Activated naive CD4-positive, alpha-beta T cell treated with anti-CD3 and anti-CD28 coated beads, Interleukin-2, amount 50 U/mL, for 16 hours (primary cell): ENCODE data around the gene CYS1.

Experiments used
- DNase-seq: peaks from one replicate; pipeline ENCODE4 v3.0.0-alpha.2; 2020

The CYS1 gene

GRCh38 chr2:10071176-10071575 lies 9.0 kb downstream of the CYS1 start:
- DNase-seq: no peak

GRCh38 chr2:10067881-10068280 lies 12.3 kb downstream of the CYS1 start:
- DNase-seq: no peak

DNA sequence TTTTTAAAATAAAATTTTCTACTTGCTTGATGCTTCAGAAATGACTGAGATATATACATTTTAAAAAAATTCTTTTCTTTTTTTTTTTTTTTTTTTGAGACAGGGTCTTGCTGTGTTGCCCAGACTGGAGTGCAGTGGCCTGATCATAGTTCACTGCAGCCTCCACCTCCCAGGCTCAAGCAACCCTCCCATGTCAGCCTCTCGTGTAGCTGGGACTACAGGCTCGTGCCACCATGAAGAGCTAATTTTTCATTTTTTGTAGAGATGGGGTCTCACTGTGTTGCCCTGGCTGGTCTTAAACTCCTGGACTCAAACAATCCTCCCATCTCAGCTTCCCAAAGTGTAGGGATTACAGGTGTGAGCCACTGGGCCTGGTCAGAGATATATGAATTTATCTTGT lies 12.9 kb downstream of the CYS1 start:
- no peak for DNase-seq

- no peak for DNase-seq
These were observed 14.5 kb downstream of the CYS1 start for GRCh38 chr2:10065773-10066055.

DNA sequence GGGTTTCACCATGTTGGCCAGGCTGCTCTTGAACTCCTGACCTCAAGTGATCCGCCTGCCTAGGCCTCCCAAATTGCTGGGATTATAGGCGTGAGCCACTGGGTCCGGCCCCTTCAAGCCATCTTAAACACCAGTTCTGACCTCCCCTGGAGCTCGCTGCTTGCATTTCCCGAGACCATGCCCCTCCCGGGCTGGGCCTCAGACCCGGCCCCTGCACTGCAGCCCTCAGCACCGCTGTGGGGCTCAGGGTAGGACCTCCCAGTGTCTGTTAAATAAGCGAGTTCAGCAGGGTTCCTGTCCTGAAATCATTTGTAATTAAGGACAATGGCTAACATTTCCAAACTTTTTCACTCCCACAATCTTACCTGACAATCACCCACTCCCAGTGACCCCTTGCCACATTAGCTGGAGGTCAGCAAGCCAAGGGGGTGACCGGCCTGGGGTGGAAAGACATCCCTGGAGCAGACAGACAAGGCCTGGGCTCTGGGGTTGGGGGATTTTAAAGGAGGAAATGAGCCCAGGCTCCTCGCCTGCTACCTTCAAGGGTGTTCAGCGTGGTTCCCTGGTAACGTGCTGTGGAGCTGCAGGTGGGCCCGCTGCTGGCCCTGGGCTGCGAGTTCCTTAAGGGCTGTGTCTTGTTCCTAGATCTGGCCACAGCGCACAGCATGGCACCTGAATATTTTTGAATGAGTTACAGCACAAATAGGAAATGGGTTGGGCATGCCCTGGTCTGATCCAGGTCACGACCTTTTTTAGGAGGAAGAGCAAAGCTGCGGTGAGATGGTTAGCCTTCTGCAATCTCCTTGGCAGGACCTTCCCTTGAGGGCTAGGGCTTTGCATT lies 15.1 kb downstream of the CYS1 start:
- no peak for DNase-seq

- DNase-seq: no peak
These were observed 16.6 kb downstream of the CYS1 start for GRCh38 chr2:10063566-10063965.

- DNase-seq: no peak
These were observed 17.3 kb downstream of the CYS1 start for GRCh38 chr2:10062931-10063365.

GRCh38 chr2:10061221-10061925 lies 18.8 kb downstream of the CYS1 start:
- DNase-seq: no peak

- DNase-seq: no peak
These were observed 20.5 kb downstream of the CYS1 start for GRCh38 chr2:10059552-10060335.

GRCh38 chr2:10059016-10059351 lies 21.2 kb downstream of the CYS1 start:
- DNase-seq: no peak

DNA sequence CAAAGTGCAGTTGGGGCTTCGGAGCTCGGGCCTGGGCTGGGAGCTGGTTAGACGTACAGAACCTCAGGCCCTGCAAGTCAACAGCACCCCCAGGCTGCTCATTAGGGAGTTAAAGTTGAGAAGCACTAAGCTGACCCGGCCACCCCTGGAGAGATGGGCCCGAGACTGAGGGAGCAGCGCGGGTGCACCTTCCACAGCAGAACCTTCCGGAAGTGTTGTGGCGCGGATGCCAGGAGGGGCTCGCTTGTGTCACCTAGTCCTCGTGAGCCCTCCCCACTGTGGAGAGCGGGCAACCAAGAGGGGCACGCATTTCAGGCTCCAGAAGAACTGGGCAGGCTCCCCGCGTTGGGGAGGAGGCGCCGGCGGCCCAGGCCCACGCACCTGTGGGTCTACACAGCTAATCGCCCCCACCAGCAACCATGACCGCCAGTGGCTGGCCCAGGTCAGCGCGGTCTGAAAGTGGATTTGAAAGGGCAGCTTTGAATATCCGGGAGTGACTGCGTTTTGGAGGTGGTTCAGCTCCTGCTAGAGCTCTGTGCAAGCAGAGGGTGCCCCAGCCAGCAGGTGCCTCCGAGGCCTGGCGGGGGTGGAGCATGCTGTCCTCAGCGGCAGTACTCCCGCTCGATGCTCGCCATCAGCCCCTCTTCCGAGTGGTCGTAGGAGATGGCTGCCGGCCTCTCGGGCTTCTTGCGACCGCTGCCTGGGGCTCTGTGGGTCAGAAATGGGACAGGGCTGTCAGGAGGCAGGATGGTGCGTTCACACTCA lies 21.8 kb downstream of the CYS1 start:
- DNase-seq: no peak

GRCh38 chr2:10057231-10058107 lies 22.7 kb downstream of the CYS1 start:
- no peak for DNase-seq

DNA sequence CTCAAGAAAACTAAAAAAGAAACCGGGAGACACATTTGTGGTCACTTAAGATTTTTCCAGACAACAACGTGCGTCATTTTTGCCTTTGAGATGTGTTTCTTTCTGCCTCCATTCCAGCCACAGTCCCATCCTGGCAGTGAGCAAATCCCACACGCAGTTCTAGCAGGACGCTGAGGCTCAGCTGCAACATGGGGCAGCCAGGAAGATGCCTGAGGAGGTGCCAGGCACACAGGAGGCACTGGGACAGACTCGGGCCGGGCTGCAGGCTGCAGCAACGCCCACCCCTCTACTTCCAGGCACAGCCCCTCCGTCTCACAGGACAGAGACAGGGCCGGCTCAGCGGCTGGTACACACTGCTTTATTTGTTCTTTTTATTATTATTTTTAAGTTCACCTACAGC lies 23.8 kb downstream of the CYS1 start:
- no peak for DNase-seq

DNA sequence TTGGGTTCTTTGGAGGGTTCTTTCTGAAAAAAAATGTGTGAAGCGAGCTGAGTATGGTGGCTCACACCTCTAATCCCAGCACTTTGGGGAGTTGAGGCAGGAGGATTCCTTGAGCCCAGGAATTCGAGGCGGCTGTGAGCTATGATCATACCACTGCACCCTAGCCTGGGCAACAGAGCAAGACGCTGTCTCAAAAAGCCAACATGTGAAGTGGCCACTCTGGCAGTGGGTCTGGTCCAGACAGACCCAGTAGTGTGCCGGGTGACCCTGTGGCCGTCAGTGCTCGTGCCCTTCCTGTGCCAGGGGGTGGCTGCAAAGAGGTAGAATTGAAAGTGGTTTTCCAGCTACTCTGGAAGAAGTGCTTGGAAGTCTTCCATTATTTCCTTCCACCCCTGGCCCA lies 25.2 kb downstream of the CYS1 start:
- no peak for DNase-seq

- no peak for DNase-seq
These were observed 25.8 kb downstream of the CYS1 start for GRCh38 chr2:10054424-10054823.

DNA sequence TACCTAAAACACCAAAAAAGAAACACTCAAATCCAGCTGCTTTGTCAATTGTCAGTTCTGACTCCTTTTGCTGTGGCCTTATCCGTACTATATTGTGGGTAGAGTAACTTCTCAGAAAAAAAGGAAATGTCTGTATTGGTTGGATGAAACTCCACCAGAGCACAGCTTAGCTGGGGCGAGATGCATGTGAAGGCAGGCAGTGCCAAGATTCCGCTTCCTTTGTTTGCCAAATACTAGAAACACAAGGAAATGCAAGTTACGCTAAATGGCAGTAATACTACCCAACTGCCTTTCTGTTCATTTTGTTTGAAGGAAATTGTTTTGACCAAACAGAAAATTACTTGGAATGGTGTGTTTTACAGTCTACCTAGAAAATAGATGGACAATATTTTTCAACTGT lies 26.9 kb downstream of the CYS1 start:
- no peak for DNase-seq

GRCh38 chr2:10052216-10052615 lies 28.0 kb downstream of the CYS1 start:
- DNase-seq: no peak

- no peak for DNase-seq
These were observed 31.6 kb downstream of the CYS1 start for GRCh38 chr2:10048501-10049171.

- DNase-seq: no peak
These were observed 32.4 kb downstream of the CYS1 start for GRCh38 chr2:10047616-10048500.

- no peak for DNase-seq
These were observed 33.3 kb downstream of the CYS1 start for GRCh38 chr2:10046931-10047330.
